NB4 (cell line): Measurements from ENCODE around the gene CADPS2.

Experiments used
- DNase-seq: peaks from one replicate; pipeline ENCODE4 v3.0.0; 2010; ENCODE audit warnings: low read depth
- H3K4me3 ChIP-seq: one replicate; pipeline ENCODE4 v1.5.1; 2011; ENCODE audit warnings: mild to moderate bottlenecking, low read depth, low read length, moderate library complexity
- MAX ChIP-seq: IDR thresholded peaks from 2 replicates; pipeline ENCODE4 v1.6.1; 2011; ENCODE audit warnings: low read depth, low read length
- MYC ChIP-seq: IDR thresholded peaks from 2 replicates; pipeline ENCODE4 v1.6.1; 2011; ENCODE audit warnings: low read depth, low read length
- POLR2A ChIP-seq: IDR thresholded peaks from 2 replicates; pipeline ENCODE4 v1.6.1; 2011; ENCODE audit warnings: mild to moderate bottlenecking; ENCODE audit not compliant: insufficient read length; ENCODE audit errors: extremely low read depth
- TF ChIP-seq, protein P1 (sequence below): IDR thresholded peaks from one replicate; pipeline ENCODE4 v1.5.1; 2012; ENCODE audit warnings: low read depth, low read length

The CADPS2 gene

DNA sequence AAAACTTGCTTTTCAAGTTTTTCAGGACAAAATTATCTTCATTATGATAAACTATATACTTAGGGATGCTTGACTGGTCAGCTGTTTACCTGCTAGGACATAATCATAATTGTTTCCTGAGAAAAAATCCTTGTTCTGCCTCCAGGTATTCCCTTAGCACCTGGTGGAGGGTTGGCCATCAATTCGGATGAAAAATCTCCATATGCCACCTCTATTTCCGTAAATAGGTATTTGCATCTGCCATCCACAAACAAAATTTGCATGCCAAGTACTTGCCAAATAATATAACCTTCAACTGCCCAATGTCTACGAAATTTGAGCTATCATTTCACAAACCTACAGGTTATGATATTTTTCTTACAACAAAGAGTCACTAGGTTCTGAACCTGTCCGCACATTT is 313.6 kb downstream of the CADPS2 start:
- no peak for DNase-seq
- TF ChIP-seq, protein P1, sequence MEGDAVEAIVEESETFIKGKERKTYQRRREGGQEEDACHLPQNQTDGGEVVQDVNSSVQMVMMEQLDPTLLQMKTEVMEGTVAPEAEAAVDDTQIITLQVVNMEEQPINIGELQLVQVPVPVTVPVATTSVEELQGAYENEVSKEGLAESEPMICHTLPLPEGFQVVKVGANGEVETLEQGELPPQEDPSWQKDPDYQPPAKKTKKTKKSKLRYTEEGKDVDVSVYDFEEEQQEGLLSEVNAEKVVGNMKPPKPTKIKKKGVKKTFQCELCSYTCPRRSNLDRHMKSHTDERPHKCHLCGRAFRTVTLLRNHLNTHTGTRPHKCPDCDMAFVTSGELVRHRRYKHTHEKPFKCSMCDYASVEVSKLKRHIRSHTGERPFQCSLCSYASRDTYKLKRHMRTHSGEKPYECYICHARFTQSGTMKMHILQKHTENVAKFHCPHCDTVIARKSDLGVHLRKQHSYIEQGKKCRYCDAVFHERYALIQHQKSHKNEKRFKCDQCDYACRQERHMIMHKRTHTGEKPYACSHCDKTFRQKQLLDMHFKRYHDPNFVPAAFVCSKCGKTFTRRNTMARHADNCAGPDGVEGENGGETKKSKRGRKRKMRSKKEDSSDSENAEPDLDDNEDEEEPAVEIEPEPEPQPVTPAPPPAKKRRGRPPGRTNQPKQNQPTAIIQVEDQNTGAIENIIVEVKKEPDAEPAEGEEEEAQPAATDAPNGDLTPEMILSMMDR: no peak
- TF ChIP-seq MYC: no peak
- H3K4me3 ChIP-seq: no peak overlapping the region

DNA sequence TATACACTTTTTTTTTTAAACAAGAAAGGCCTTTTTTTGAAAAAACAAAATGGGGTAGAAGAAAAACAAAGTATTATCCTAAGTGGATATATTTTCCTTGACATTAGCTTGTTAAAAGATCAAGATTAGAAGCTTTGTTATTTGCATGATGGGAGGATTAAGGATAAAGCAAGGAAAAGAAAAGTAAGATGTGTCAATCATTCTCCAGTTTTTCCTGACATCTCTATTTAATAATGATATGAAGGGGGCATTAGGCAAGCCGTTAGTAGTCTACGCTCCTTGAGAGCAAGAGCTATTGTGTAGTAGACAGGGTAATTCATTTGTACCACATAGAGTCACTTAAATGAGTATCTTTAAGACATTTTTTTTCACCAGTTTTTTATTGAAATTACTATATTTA is 324.9 kb downstream of the CADPS2 start:
- H3K4me3 ChIP-seq: no peak overlapping the region
- TF ChIP-seq POLR2A (no peak), MAX (no peak), MYC (no peak)
- TF ChIP-seq, protein P1: no peak
- DNase-seq: no peak

GRCh38 chr7:122556873-122557542 is 329.3 kb downstream of the CADPS2 start:
- DNase-seq: no peak
- TF ChIP-seq POLR2A (no peak), MAX (no peak), MYC (no peak)
- TF ChIP-seq, protein P1: no peak
- H3K4me3 ChIP-seq: no peak overlapping the region

DNA sequence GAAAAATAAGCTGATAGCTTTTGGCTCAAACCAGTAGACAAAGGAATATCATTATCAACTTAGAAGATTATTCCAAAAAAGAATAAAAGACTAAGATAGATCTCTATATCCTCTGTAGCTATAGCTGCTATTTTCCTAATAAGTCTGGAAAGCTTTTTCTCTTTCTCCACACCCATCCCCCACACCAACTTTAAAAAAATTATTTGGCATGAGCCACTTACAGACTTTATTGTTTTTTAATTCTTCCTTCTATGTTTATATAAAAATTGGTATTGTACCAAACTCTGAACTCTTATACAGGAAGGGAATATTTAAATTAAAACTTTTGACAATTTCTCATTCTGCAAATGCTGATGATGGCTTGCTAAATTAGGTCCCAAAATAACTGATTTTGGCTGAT is 330.0 kb downstream of the CADPS2 start:
- no peak overlapping the region for H3K4me3 ChIP-seq
- DNase-seq: no peak
- TF ChIP-seq MAX: no peak
- TF ChIP-seq POLR2A: no peak
- TF ChIP-seq, protein P1: no peak
- no peak for TF ChIP-seq MYC

DNA sequence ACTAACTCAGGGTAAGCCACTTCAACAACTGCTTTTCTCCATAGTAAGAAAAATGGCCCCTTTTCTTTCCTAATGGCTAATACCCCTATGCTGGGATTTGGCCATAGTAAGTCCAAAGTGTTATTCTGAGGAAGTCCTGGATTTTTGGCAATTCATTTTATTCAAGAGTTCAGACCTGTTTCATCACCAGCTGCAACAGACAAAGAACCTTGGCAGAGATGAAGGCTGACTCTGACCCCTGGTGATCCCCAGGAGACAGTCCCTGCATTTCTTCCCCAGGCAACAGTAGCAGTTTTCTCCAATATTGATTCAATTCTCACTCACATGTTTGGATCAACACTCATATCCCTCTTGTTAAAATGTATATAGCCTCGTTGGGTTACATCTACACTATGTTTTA is 332.5 kb downstream of the CADPS2 start:
- DNase-seq: no peak
- H3K4me3 ChIP-seq: no peak overlapping the region
- TF ChIP-seq MYC (no peak), POLR2A (no peak), MAX (no peak)
- TF ChIP-seq, protein P1: no peak

DNA sequence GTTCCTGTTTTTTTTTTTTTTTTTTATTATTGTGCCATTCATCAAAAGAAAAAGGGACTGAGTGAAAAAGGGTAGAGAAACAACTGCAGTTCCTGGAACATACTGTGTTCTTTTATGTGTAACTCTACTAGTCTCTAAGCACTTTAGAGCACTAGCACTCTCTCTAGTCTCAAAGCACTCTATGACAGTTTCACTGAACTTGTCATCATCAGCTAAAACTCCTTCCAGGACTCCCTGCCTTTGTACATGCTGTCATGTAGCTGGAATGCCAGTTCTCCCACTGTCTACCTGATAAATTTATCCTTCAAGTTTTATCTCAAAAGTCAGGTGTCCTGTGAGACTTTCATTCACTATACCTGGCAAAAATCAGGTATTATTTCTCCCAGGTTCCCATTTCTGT is 333.5 kb downstream of the CADPS2 start:
- DNase-seq: no peak
- TF ChIP-seq MAX (no peak), POLR2A (no peak), MYC (no peak)
- TF ChIP-seq, protein P1: no peak

More for the DNA sequence above, 333.5 kb downstream of the CADPS2 start:
- H3K4me3 ChIP-seq: no peak overlapping the region
